Activated naive CD4-positive, alpha-beta T cell treated with anti-CD3 and anti-CD28 coated beads, Interleukin-2, amount 50 U/mL, for 24 hours (primary cell): ENCODE data around the gene HAX1.
"Not testable (repeated sequence)": the region's sequence is repeated elsewhere in the genome, so short reads cannot be mapped to it uniquely, and the experiment has no call there.

ENCODE experiments used
- H3K27ac Mint-ChIP-seq: one replicate; pipeline ENCODE4 v1.8.0; 2021; ENCODE audit warnings: mild to moderate bottlenecking, mixed read lengths
- H3K27me3 Mint-ChIP-seq: one replicate; pipeline ENCODE4 v1.8.0; 2021; ENCODE audit warnings: mixed read lengths
- H3K36me3 Mint-ChIP-seq: one replicate; pipeline ENCODE4 v1.8.0; 2021; ENCODE audit warnings: mixed read lengths
- H3K4me1 Mint-ChIP-seq: one replicate; pipeline ENCODE4 v1.8.0; 2021; ENCODE audit warnings: mixed read lengths
- H3K4me3 Mint-ChIP-seq: one replicate; pipeline ENCODE4 v1.8.0; 2021; ENCODE audit warnings: mild to moderate bottlenecking, mixed read lengths
- H3K9me3 Mint-ChIP-seq: one replicate; pipeline ENCODE4 v1.8.0; 2021; ENCODE audit warnings: mixed read lengths

The HAX1 gene

GRCh38 chr1:154272217-154272998, at the start of gene HAX1:
Gene HAX1, plus strand, starts transcription at chr1:154272629. Its CDS starts 95 bp downstream, at chr1:154272724.
- H3K4me3 Mint-ChIP-seq: peak within 1 kb of the TSS; percentile 94
- H3K36me3 Mint-ChIP-seq: peaks cover 22% of the 10 kb centered on the region
- H3K4me1 Mint-ChIP-seq: peaks cover 40% of the 10 kb centered on the region
- H3K27me3 Mint-ChIP-seq: no peaks in the 10 kb centered on the region
- H3K27ac Mint-ChIP-seq: peak within 1 kb of the TSS; percentile 99
- H3K9me3 Mint-ChIP-seq: no peaks in the 10 kb centered on the region

DNA sequence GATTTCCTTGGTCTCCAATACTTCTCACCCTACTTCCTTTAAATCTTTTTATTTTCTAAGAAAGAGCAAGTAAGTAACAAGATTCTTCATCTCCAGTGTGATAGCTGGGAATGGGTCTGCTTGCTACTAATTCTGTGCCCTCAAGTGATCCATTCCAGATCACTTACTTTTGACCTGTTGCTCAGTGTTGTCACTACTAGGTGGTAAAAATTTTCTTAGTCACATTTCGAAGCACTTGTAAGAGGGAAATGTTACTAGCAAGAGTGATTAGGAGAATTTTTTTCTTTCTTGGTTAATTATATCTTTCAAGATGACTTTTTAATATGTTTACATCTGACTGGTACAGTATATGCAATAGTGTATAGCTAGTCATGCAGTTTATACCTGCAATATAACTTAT, 49.5 kb upstream of the HAX1 start:
- H3K9me3 Mint-ChIP-seq: no peaks in the 10 kb centered on the region
- peaks cover 65% of the 10 kb centered on the region for H3K4me1 Mint-ChIP-seq
- peak overlapping the region; percentile 99 for H3K4me3 Mint-ChIP-seq
- no peaks in the 10 kb centered on the region for H3K27me3 Mint-ChIP-seq
- peak overlapping the region; percentile 91 for H3K27ac Mint-ChIP-seq
- H3K36me3 Mint-ChIP-seq: peaks cover 33% of the 10 kb centered on the region

- Mint-ChIP-seq H3K36me3 (peaks cover 31% of the 10 kb centered on the region), H3K27me3 (no peaks in the 10 kb centered on the region), H3K4me3 (peak overlapping the region; percentile 99), H3K9me3 (no peaks in the 10 kb centered on the region), H3K4me1 (peaks cover 61% of the 10 kb centered on the region), H3K27ac (peak overlapping the region; percentile 91)
These were observed 48.8 kb upstream of the HAX1 start for GRCh38 chr1:154223621-154224020.

- Mint-ChIP-seq H3K4me1 (peaks cover 55% of the 10 kb centered on the region), H3K27me3 (no peaks in the 10 kb centered on the region), H3K4me3 (peak overlapping the region; percentile 0), H3K36me3 (peaks cover 25% of the 10 kb centered on the region), H3K27ac (peak overlapping the region; percentile 51), H3K9me3 (no peaks in the 10 kb centered on the region)
These were observed 47.1 kb upstream of the HAX1 start for GRCh38 chr1:154225370-154225769.

- peaks cover 24% of the 10 kb centered on the region for H3K36me3 Mint-ChIP-seq
- peaks cover 19% of the 10 kb centered on the region for H3K4me1 Mint-ChIP-seq
- H3K27ac Mint-ChIP-seq, H3K4me3 Mint-ChIP-seq, H3K9me3 Mint-ChIP-seq, H3K27me3 Mint-ChIP-seq: not testable (repeated sequence)
These were observed 41.3 kb upstream of the HAX1 start for GRCh38 chr1:154231112-154231511.

DNA sequence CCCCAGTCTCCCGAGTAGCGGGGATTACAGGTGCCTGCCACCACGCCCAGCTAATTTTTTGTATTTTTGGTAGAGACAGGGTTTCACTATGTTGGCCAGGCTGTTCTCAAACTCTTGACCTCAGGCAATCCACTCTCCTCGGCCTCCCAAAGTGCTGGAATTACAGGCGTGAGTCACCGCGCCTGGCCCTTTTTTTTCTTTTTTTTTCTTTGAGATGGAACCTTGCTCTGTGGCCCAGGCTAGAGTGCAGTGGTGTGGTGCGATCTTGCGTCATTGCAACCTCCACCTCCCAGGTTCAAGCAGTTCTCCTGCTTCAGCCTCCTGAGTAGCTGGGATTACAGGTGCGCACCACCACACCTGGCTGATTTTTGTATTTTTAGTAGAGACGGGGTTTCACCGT, 39.3 kb upstream of the HAX1 start:
- Mint-ChIP-seq H3K36me3 (peaks cover 28% of the 10 kb centered on the region), H3K27ac (peak overlapping the region; percentile 65), H3K4me1 (peaks cover 21% of the 10 kb centered on the region)
- not testable (repeated sequence) for H3K9me3 Mint-ChIP-seq, H3K27me3 Mint-ChIP-seq, H3K4me3 Mint-ChIP-seq

- H3K36me3 Mint-ChIP-seq: peaks cover 35% of the 10 kb centered on the region
These were observed 35.6 kb upstream of the HAX1 start for GRCh38 chr1:154236855-154237254.

GRCh38 chr1:154237435-154237834, 35.0 kb upstream of the HAX1 start:
- H3K36me3 Mint-ChIP-seq: peaks cover 37% of the 10 kb centered on the region
- H3K27me3 Mint-ChIP-seq: no peaks in the 10 kb centered on the region
- H3K4me1 Mint-ChIP-seq: peaks cover 51% of the 10 kb centered on the region
- H3K9me3 Mint-ChIP-seq: no peaks in the 10 kb centered on the region
- H3K27ac Mint-ChIP-seq: peak overlapping the region; percentile 1
- no peak overlapping the region for H3K4me3 Mint-ChIP-seq

More at GRCh38 chr1:154236855-154237254, 35.6 kb upstream of the HAX1 start:
- Mint-ChIP-seq H3K27ac (no peak overlapping the region), H3K9me3 (no peaks in the 10 kb centered on the region), H3K27me3 (no peaks in the 10 kb centered on the region), H3K4me1 (peaks cover 46% of the 10 kb centered on the region), H3K4me3 (no peak overlapping the region)

DNA sequence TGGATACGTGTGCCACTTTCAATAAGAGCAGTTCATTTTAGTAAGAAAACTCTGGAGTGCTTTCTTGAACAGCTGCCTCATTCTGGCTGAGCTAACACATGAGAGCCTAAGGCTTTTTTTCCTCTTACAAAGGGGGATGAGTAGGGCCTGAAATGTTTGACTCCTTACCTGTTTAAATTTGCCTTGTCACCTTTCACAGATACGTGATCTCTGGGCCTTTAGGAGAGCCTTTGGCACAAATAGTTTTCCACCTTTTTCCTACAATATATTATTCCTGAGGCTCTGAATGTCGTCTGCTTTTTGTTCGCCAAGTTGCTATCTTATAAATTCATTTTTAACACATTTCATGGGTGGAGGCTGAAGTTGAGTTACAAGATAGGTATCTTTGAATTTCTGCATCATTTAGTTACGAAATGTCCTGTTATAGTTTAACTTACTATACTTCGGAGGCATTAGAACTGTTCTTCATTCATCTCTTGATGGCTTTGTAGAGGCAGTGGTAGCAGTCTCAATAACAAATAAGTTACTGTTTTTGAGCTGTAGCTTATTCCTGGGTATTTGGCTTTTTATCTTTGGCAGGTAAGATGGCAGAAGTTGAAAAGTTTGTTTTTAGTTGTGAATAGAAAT, 34.4 kb upstream of the HAX1 start:
- peaks cover 41% of the 10 kb centered on the region for H3K36me3 Mint-ChIP-seq
- no peaks in the 10 kb centered on the region for H3K9me3 Mint-ChIP-seq
- peaks cover 55% of the 10 kb centered on the region for H3K4me1 Mint-ChIP-seq
- H3K27ac Mint-ChIP-seq: peak overlapping the region; percentile 1
- H3K4me3 Mint-ChIP-seq: no peak overlapping the region
- H3K27me3 Mint-ChIP-seq: no peaks in the 10 kb centered on the region

DNA sequence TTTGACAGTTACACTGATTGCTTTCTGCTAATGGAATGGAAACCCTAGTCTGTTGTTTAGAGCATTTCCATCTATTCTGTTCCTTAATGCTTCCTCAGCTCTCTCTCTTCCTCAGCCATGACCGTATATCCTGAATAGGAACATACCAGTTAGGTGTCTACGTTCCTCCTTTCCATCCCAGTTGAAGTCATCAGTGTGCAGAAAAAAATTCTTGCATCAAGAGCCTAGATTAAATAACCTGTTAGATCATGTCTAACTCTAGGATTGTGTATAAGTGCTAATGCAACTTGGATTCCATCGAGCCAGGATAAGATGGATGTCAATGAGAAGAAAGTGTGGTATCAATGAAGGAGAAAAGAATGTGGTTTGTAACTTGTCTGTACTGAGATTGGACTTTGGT, 32.9 kb upstream of the HAX1 start:
- Mint-ChIP-seq H3K4me3 (no peak overlapping the region), H3K27me3 (no peaks in the 10 kb centered on the region), H3K9me3 (no peaks in the 10 kb centered on the region), H3K4me1 (peaks cover 55% of the 10 kb centered on the region), H3K36me3 (peaks cover 45% of the 10 kb centered on the region), H3K27ac (peak overlapping the region; percentile 49)

GRCh38 chr1:154240294-154240833, 32.1 kb upstream of the HAX1 start:
- peaks cover 42% of the 10 kb centered on the region for H3K36me3 Mint-ChIP-seq
- no peak overlapping the region for H3K27ac Mint-ChIP-seq
- peaks cover 55% of the 10 kb centered on the region for H3K4me1 Mint-ChIP-seq
- H3K9me3 Mint-ChIP-seq: no peaks in the 10 kb centered on the region
- no peak overlapping the region for H3K4me3 Mint-ChIP-seq
- no peaks in the 10 kb centered on the region for H3K27me3 Mint-ChIP-seq

- Mint-ChIP-seq H3K36me3 (peaks cover 36% of the 10 kb centered on the region), H3K9me3 (no peaks in the 10 kb centered on the region), H3K4me1 (peaks cover 50% of the 10 kb centered on the region), H3K27ac (peak overlapping the region; percentile 68), H3K27me3 (no peaks in the 10 kb centered on the region), H3K4me3 (no peak overlapping the region)
These were observed 30.6 kb upstream of the HAX1 start for GRCh38 chr1:154241703-154242351.

- Mint-ChIP-seq H3K4me3 (no peak overlapping the region), H3K36me3 (peaks cover 23% of the 10 kb centered on the region), H3K4me1 (no peaks in the 10 kb centered on the region), H3K27ac (peak overlapping the region; percentile 4), H3K27me3 (no peaks in the 10 kb centered on the region), H3K9me3 (no peaks in the 10 kb centered on the region)
These were observed 18.8 kb upstream of the HAX1 start for GRCh38 chr1:154253671-154254070.

DNA sequence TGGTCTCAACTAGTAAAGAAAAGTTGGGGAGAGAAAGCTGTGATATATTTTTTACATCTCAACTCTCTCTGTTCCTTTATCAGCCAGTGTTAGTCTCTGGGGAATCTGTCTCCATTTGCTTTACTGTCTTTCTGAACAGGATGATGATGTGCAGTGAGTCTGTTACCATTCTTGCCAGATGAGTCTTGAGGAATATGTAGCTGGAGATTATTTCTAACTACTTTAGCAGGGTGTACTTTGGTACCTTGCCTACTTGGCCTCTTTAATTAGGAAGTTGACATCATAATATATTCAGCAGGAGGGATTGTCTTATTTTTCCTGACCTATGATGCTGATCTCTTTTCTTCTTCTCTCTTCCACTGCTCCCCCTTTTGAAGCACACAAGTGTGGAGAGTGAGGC, 15.7 kb upstream of the HAX1 start:
- H3K9me3 Mint-ChIP-seq: no peaks in the 10 kb centered on the region
- no peak overlapping the region for H3K4me3 Mint-ChIP-seq
- H3K36me3 Mint-ChIP-seq: peaks cover 29% of the 10 kb centered on the region
- no peaks in the 10 kb centered on the region for H3K27me3 Mint-ChIP-seq
- no peak overlapping the region for H3K27ac Mint-ChIP-seq
- H3K4me1 Mint-ChIP-seq: peaks cover 4% of the 10 kb centered on the region

DNA sequence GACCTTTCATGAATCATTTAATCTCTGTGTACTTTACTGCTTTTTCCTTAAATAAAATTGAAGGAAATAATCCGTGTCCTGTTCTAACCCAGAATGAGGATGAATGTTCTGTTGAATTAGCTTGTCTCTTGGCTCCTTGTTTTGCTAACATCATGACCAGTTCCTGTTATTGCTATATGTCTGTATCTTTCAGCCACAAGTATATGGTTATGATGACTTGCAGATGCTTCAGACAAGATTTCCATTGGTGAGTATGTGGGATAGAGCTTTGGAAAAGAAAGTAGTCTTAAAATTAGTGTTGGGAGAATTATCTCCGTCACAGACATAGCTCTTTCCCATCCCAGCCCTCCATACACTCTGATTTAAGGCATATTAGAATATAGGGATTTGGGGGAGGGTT, 13.6 kb upstream of the HAX1 start:
- Mint-ChIP-seq H3K4me3 (no peak overlapping the region), H3K9me3 (no peaks in the 10 kb centered on the region), H3K4me1 (peaks cover 24% of the 10 kb centered on the region), H3K36me3 (peaks cover 35% of the 10 kb centered on the region), H3K27me3 (no peaks in the 10 kb centered on the region), H3K27ac (peak overlapping the region; percentile 53)

DNA sequence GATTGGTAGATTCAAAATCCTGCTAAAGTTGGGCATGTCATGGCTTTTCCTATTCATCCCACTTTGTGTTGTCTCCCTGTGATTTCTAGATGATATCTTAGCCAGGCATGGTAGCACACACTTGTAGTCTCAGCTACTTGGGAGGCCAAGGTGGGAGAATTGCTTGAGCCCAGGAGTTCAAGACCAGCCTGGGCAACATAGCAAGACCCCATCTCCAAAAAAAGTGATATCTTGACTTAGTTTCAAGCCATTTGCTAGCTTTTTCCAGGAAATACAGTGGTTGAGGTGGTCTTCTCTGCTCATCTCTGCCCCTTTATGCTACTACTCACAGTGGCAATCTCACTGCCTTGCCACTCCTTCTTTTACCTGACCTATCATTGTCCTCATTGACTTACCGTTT, 12.3 kb upstream of the HAX1 start:
- Mint-ChIP-seq H3K27me3 (no peaks in the 10 kb centered on the region), H3K36me3 (peaks cover 33% of the 10 kb centered on the region), H3K27ac (no peak overlapping the region)

More for the DNA sequence above, 12.3 kb upstream of the HAX1 start:
- no peaks in the 10 kb centered on the region for H3K9me3 Mint-ChIP-seq
- no peak overlapping the region for H3K4me3 Mint-ChIP-seq
- peaks cover 37% of the 10 kb centered on the region for H3K4me1 Mint-ChIP-seq
